ENCODE data around the gene PEX10.

GRCh38 chr1:2394220-2394619 lies 18.1 kb downstream of the PEX10 start:
- no peak; the same call in 1 of the 2 replicates for TF ChIP-seq POLR2AphosphoS5 (IDR thresholded peaks at IDR 0.05; ENCODE audit: low read depth, low read length)
- peak; percentile 14; the same call in 1 of the 2 replicates for TF ChIP-seq POLR2A (IDR thresholded peaks at IDR 0.05; ENCODE audit: low read depth, low read length)
- no peak for TF ChIP-seq SPI1 (IDR thresholded peaks at IDR 0.05; ENCODE audit: low read depth, low read length)
- no peak for TF ChIP-seq TAF1 (IDR thresholded peaks at IDR 0.05; ENCODE audit: low read depth, low read length)
- TF ChIP-seq POU2F2 (IDR thresholded peaks at IDR 0.05; ENCODE audit: low read depth, low read length): no peak; the same call in 1 of the 2 replicates
